Esophagus muscularis mucosa (tissue), 4 donors: ENCODE results near the gene TENM3. TPM values are rescaled to one million over a fixed set of nuclear protein-coding genes. Genes with fewer than 3 reads are reported as not detected.

Experiments used
- DNase-seq: peaks from one replicate; pipeline ENCODE4 v3.0.0-alpha.2; 2017; ENCODE audit errors: extremely low spot score
- H3K27ac ChIP-seq, 4 donors: fragments of 200-600 bp; sonication (generic); replicated peaks in 1 of 4; 1 replicate in 3 of 4; 2 replicates in 1 of 4; pipeline ENCODE4 v1.5.1; 2016 to 2019; ENCODE audit warnings: mild to moderate bottlenecking in 1 of 4
- H3K27me3 ChIP-seq, 4 donors: fragments of 200-600 bp; sonication (generic); one replicate each; pipeline versions ENCODE4 v1.5.1 to v1.6.0; 2016 to 2019
- H3K36me3 ChIP-seq, 4 donors: fragments of 200-600 bp; sonication (generic); one replicate each; pipeline ENCODE4 v1.5.1; 2016 to 2019
- H3K4me1 ChIP-seq, 4 donors: fragments of 200-600 bp; sonication (generic); one replicate each; pipeline ENCODE4 v1.5.1; 2016 to 2019
- H3K4me3 ChIP-seq, 4 donors: fragments of 200-600 bp; sonication (generic); 1 replicate in 2 of 4; 2 replicates in 2 of 4; pipeline ENCODE4 v1.5.1; 2016 to 2019; ENCODE audit warnings: mild to moderate bottlenecking in 4 of 4, moderate library complexity in 1 of 4
- H3K9me3 ChIP-seq, 4 donors: fragments of 200-600 bp; sonication (generic); 1 replicate in 3 of 4; 2 replicates in 1 of 4; pipeline ENCODE4 v1.5.1; 2016 to 2019
- EP300 ChIP-seq: sonication (generic); formaldehyde crosslinking; IDR thresholded peaks from one replicate; pipeline ENCODE4 v1.6.1; 2017; ENCODE audit warnings: antibody characterized with exemption
- POLR2A ChIP-seq: fragments of 450-650 bp; IDR thresholded peaks from one replicate; pipeline ENCODE4 v1.6.1; 2017; ENCODE audit warnings: antibody characterized with exemption, moderate library complexity, mild to moderate bottlenecking, low read depth
- POLR2AphosphoS5 ChIP-seq, 2 donors: sonication (generic); formaldehyde crosslinking; IDR thresholded peaks; one replicate each; pipeline ENCODE4 v1.6.1; 2017; ENCODE audit warnings: antibody characterized with exemption in 2 of 2
- WGBS: methylation state at CpG from one replicate; pipeline ENCODE4 v1.1.5; 2018; 5-methylcytosine and 5-hydroxymethylcytosine counted together
- intact Hi-C: fragments of 100-400 bp; cut with DNase I; formaldehyde crosslinking; loops from one replicate; pipeline ENCODE4 v1.15.1; 2023
- total RNA-seq, 4 donors: library from RNA; depleted of rRNA; stranded (reverse); fragments of >200 nt; gene quantifications; one replicate each; pipeline versions ENCODE4 v1.1.0 to v1.2.1, GENCODE V29; 2016
- TF ChIP-seq, protein P1 (sequence below), 3 experiments: fragments of 200-600 bp in 2 of 3; fragments of 450-650 bp in 1 of 3; sonication (generic) in 2 of 3; IDR thresholded peaks; one replicate each; pipeline ENCODE4 v1.5.1; 2017 to 2019; ENCODE audit warnings: antibody characterized with exemption in 3 of 3, mild to moderate bottlenecking in 2 of 3, moderate library complexity in 1 of 3

TENM3 gene
- total RNA-seq, 4 donors from 2014 or later, result 16.2 to 30.5 (median 28.3) TPM

DNA sequence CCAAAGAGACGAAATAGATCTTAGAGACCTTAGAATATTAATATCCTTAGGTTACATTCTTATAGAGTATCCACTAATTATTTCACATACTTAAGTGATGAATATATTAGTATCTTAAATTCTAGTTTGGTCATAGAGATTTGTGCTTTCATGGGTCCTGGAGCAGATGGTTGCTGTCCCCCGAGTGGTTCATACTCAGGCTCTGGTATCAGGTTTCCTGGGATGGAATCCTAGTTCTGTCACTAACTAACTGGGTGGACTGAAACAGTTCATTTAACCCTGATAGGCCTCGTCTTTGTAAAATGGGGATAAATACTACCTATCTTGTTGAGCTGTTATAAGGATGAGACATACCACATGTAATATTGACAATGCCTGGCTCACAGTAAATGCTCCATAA is 264.6 kb downstream of the TENM3 start:
- WGBS, result 62% methylated on average over 3 of the region's 3 CpGs
- H3K27ac ChIP-seq, result no peak overlapping the region
- H3K4me3 ChIP-seq, result no peak overlapping the region
- intact Hi-C loops, result no loop called here
- H3K4me1 ChIP-seq, result no peaks in the 10 kb centered on the region
- H3K36me3 ChIP-seq, result no peaks in the 10 kb centered on the region
- H3K27me3 ChIP-seq, result no peaks in the 10 kb centered on the region
- H3K9me3 ChIP-seq, result no peaks in the 10 kb centered on the region
- no peak for DNase-seq
- TF ChIP-seq POLR2A, result no peak
- TF ChIP-seq EP300, result no peak
- TF ChIP-seq POLR2AphosphoS5 (IDR thresholded peaks at IDR 0.05), result no peak
- TF ChIP-seq, protein P1, sequence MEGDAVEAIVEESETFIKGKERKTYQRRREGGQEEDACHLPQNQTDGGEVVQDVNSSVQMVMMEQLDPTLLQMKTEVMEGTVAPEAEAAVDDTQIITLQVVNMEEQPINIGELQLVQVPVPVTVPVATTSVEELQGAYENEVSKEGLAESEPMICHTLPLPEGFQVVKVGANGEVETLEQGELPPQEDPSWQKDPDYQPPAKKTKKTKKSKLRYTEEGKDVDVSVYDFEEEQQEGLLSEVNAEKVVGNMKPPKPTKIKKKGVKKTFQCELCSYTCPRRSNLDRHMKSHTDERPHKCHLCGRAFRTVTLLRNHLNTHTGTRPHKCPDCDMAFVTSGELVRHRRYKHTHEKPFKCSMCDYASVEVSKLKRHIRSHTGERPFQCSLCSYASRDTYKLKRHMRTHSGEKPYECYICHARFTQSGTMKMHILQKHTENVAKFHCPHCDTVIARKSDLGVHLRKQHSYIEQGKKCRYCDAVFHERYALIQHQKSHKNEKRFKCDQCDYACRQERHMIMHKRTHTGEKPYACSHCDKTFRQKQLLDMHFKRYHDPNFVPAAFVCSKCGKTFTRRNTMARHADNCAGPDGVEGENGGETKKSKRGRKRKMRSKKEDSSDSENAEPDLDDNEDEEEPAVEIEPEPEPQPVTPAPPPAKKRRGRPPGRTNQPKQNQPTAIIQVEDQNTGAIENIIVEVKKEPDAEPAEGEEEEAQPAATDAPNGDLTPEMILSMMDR (IDR thresholded peaks at IDR 0.05), result no peak

DNA sequence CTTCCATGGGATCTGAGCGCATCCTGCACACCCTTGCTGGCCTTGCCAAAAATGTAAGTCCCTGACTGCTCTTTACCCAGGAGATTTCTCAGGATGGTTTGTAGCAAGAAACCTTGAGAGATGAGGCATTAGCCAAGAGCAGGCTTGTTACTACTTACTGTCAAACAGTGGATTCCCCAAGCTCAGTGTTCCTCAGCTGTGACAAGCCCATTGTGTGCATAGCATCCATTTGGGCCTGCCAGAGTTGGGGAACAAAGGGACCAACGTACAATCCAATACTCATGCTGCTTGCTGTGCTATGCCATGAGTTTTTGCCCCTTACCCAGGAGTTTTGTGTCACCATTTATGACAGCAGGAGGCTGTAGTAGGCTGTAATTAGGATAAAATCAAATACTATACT is 267.6 kb downstream of the TENM3 start:
- Histone ChIP-seq H3K36me3 (no peaks in the 10 kb centered on the region), H3K4me3 (no peak overlapping the region), H3K27me3 (no peaks in the 10 kb centered on the region), H3K9me3 (no peaks in the 10 kb centered on the region), H3K27ac (no peak overlapping the region), H3K4me1 (peaks cover 0 to 3% (median 0%) of the 10 kb centered on the region in 4 donors)
- no peak for TF ChIP-seq POLR2A
- TF ChIP-seq POLR2AphosphoS5 (IDR thresholded peaks at IDR 0.05), result no peak
- no peak for TF ChIP-seq EP300
- TF ChIP-seq, protein P1 (IDR thresholded peaks at IDR 0.05), result no peak
- DNase-seq, result no peak
- 67% methylated on average over 2 of the region's 2 CpGs for WGBS
- intact Hi-C loops, result no loop called here

DNA sequence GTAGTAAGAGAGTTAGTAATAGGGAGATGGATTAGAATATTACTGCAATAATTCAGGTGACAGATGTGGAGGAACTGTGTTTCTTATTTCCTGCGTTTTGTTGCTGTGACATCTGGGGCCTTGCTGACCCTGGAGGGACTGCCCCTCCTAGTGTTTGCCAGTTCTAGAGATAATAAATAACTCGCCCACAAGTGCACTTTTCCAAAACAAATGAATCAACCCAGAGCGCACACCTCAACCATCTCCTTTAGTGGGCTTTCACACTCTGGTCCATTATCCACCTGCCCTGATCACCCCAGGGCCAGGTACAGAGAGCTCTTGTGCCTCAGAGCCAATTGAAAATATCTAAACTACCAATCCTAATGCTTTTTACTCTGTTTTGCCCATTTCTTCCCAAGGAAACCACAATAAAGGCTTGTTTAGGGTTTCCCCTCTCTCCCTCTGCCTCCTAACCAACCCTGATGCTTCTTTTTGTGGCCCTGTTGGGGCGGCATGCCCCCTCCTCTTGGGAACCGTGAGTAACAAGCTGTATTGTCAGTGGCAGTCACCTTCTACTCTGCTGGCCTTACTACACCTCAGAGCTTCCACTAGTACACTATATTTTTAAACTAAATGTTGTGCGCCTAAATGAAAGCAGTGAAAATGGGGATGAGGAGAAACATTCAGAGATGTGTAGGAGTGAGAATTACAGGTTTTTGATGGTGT is 270.5 kb downstream of the TENM3 start:
- Histone ChIP-seq H3K4me3 (no peak overlapping the region), H3K4me1 (peaks cover 0 to 3% (median 0%) of the 10 kb centered on the region in 4 donors), H3K27me3 (no peaks in the 10 kb centered on the region), H3K36me3 (no peaks in the 10 kb centered on the region), H3K27ac (peak overlapping the region in 2 of 4 donors; percentile 24 to 46), H3K9me3 (peaks cover 0 to 6% (median 0%) of the 10 kb centered on the region in 4 donors)
- TF ChIP-seq EP300, result no peak
- no peak for TF ChIP-seq POLR2A
- no peak for TF ChIP-seq POLR2AphosphoS5 (IDR thresholded peaks at IDR 0.05)
- TF ChIP-seq, protein P1 (IDR thresholded peaks at IDR 0.05), result no peak
- intact Hi-C loops, result no loop called here
- WGBS, result 72% methylated on average over 6 of the region's 6 CpGs
- DNase-seq, result no peak

DNA sequence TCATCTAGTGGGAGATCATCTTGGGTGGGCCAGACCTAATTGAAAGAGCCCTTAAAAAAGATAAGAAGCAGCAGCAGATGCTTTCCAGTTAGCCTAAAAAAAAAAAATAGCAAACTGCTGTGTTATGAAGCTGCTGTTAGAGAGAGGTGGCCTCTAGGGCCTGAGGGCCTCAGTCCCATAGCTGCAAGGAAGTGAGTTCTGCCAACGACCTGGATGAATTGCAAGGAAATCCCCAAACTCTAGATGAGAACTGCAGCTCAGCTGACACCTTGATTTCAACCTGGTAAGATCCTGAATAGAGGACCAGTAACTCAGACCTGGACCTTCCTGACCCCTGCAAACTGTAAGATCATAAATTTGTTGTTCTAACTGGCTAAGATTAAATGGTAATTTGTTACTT is 275.2 kb downstream of the TENM3 start:
- Histone ChIP-seq H3K27ac (no peak overlapping the region), H3K9me3 (peaks cover 0 to 6% (median 0%) of the 10 kb centered on the region in 4 donors), H3K4me1 (peaks cover 0 to 3% (median 0%) of the 10 kb centered on the region in 4 donors), H3K36me3 (no peaks in the 10 kb centered on the region), H3K4me3 (no peak overlapping the region), H3K27me3 (no peaks in the 10 kb centered on the region)
- TF ChIP-seq POLR2A (no peak), EP300 (no peak), POLR2AphosphoS5 (IDR thresholded peaks at IDR 0.05) (no peak)
- TF ChIP-seq, protein P1 (IDR thresholded peaks at IDR 0.05), result no peak
- DNase-seq, result no peak
- intact Hi-C loops, result no loop called here
- WGBS, result 21% methylated on average over 1 of the region's 1 CpG
